K562 (cell line): ENCODE measurements around the gene SPATA12. TPM values are rescaled to one million over a fixed set of nuclear protein-coding genes. Genes with fewer than 3 reads are reported as not detected.

Experiments used
- ARID1B ChIP-seq: fragments of 450-650 bp; IDR thresholded peaks from 2 replicates; pipeline ENCODE4 v1.6.1; 2016; ENCODE audit warnings: antibody characterized with exemption, mild to moderate bottlenecking, inconsistent platforms
- EGR1 ChIP-seq: fragments of 450-650 bp; conservative IDR thresholded peaks from 2 replicates; pipeline ENCODE4 v1.6.1; 2017; ENCODE audit warnings: mild to moderate bottlenecking
- FOSL1 ChIP-seq: fragments of 200-800 bp; sonication (Bioruptor generic); conservative IDR thresholded peaks from 2 replicates; pipeline ENCODE4 v1.6.1; 2016; ENCODE audit warnings: missing genetic modification characterization, missing compliant biosample characterization
- FOXK1 ChIP-seq: sonication (generic); formaldehyde crosslinking; IDR thresholded peaks from 2 replicates; pipeline ENCODE4 v1.8.0; 2022; ENCODE audit warnings: missing genetic modification reagents, mild to moderate bottlenecking, borderline replicate concordance
- HIVEP1 ChIP-seq: fragments of 250-450 bp; sonication (Bioruptor Pico); IDR thresholded peaks from 2 replicates; pipeline ENCODE4 v1.4.0; 2020; ENCODE audit warnings: mild to moderate bottlenecking
- KDM4B ChIP-seq, 2 experiments: fragments of 450-650 bp in 1 of 2; sonication (generic) in 1 of 2; IDR thresholded peaks; 2 replicates each; pipeline ENCODE4 v1.6.1; 2016 to 2017; ENCODE audit warnings: borderline replicate concordance in 2 of 2, antibody characterized with exemption in 1 of 2, low read depth in 1 of 2, mild to moderate bottlenecking in 1 of 2
- LARP7 ChIP-seq: fragments of 450-650 bp; IDR thresholded peaks from 2 replicates; pipeline ENCODE4 v1.6.1; 2016
- MAZ ChIP-seq, 2 experiments: fragments of 450-650 bp in 1 of 2; sonication (generic) in 1 of 2; formaldehyde crosslinking; IDR thresholded peaks in 1 of 2; conservative IDR thresholded peaks in 1 of 2; 2 replicates each; pipeline versions ENCODE4 v1.4.0 to v1.5.0; 2020; ENCODE audit warnings: mild to moderate bottlenecking in 1 of 2, missing genetic modification reagents in 1 of 2
- MTA1 ChIP-seq: fragments of 450-650 bp; IDR thresholded peaks from 2 replicates; pipeline ENCODE4 v1.6.1; 2017; ENCODE audit warnings: borderline replicate concordance
- MYC ChIP-seq, 2 experiments: fragments of 250-450 bp in 1 of 2; sonication (Bioruptor Pico) in 1 of 2; IDR thresholded peaks; 2 replicates each; pipeline versions ENCODE4 v1.5.1 to v1.6.1; 2012 to 2021; ENCODE audit warnings: low read depth in 2 of 2, borderline replicate concordance in 1 of 2, improper control_type of control experiment in 1 of 2, low read length in 1 of 2, mild to moderate bottlenecking in 1 of 2, moderate library complexity in 1 of 2
- NEUROD1 ChIP-seq: fragments of 150-350 bp; IDR thresholded peaks from 2 replicates; pipeline ENCODE4 v1.6.1; 2014; ENCODE audit warnings: borderline replicate concordance, low read length, low read depth; ENCODE audit not compliant: partially characterized antibody
- NR1H2 ChIP-seq: sonication (generic); formaldehyde crosslinking; IDR thresholded peaks from 2 replicates; pipeline ENCODE4 v1.4.0; 2020; ENCODE audit warnings: mild to moderate bottlenecking, missing genetic modification reagents
- NR2C1 ChIP-seq, 2 experiments: fragments of 450-650 bp; IDR thresholded peaks; 2 replicates each; pipeline ENCODE4 v1.6.1; 2017; ENCODE audit warnings: mild to moderate bottlenecking in 2 of 2, antibody characterized with exemption in 1 of 2, inconsistent platforms in 1 of 2, missing compliant biosample characterization in 1 of 2, missing genetic modification characterization in 1 of 2
- RAD51 ChIP-seq: fragments of 450-650 bp; IDR thresholded peaks from 2 replicates; pipeline ENCODE4 v1.7.1; 2016; ENCODE audit warnings: low read depth, mild to moderate bottlenecking, borderline replicate concordance
- SOX6 ChIP-seq: fragments of 450-650 bp; IDR thresholded peaks from 2 replicates; pipeline ENCODE4 v1.6.1; 2014; ENCODE audit warnings: mild to moderate bottlenecking
- ZEB2 ChIP-seq: fragments of 450-650 bp; IDR thresholded peaks from 2 replicates; pipeline ENCODE4 v1.6.1; 2016
- ZNF121 ChIP-seq: sonication (generic); formaldehyde crosslinking; conservative IDR thresholded peaks from 2 replicates; pipeline ENCODE4 v1.8.0; 2022; ENCODE audit warnings: missing genetic modification reagents
- ZNF197 ChIP-seq: fragments of 200-800 bp; sonication (Bioruptor generic); IDR thresholded peaks from 2 replicates; pipeline ENCODE4 v1.6.1; 2016; ENCODE audit warnings: low read depth, missing genetic modification characterization, missing compliant biosample characterization
- ZNF232 ChIP-seq: sonication (generic); formaldehyde crosslinking; IDR thresholded peaks from 2 replicates; pipeline ENCODE4 v1.8.0; 2022; ENCODE audit warnings: mild to moderate bottlenecking, missing genetic modification reagents
- polyA plus RNA-seq, 8 experiments: library from polyadenylated mRNA; depleted of rRNA in 4 of 8; stranded (reverse) in 5 of 8; unstranded in 3 of 8; fragments of >200 nt; fragmentation: Nextera tagmentation in 2 of 8; fragmentation: Illumina TruSeq in 1 of 8; extraction: Ambion mirVana in 2 of 8; extraction: Trizol in 1 of 8; gene quantifications; 2 replicates each; pipeline versions ENCODE4 v1.2.1 to v1.2.3, GENCODE V29; 2011 to 2014; ENCODE audit warnings: inconsistent platforms in 1 of 8, missing spikeins in 1 of 8
- total RNA-seq, 7 experiments: library from RNA; depleted of rRNA in 6 of 7; stranded (reverse); fragments of >200 nt in 6 of 7; fragmentation: Illumina TruSeq in 2 of 7; extraction: Trizol in 2 of 7; gene quantifications; 2 replicates each; pipeline versions ENCODE4 v1.2.1 to v1.2.3, GENCODE V29; 2011 to 2021; ENCODE audit warnings: low replicate concordance in 1 of 7
- TF ChIP-seq, protein P1 (sequence below): sonication (generic); formaldehyde crosslinking; IDR thresholded peaks from 2 replicates; pipeline ENCODE4 v1.8.0; 2022; ENCODE audit warnings: mild to moderate bottlenecking, missing genetic modification reagents, borderline replicate concordance
- TF ChIP-seq, protein P2 (sequence below), 2 experiments: IDR thresholded peaks; 2 replicates each; pipeline ENCODE4 v1.6.1; 2011; ENCODE audit warnings: borderline replicate concordance in 1 of 2, control low read depth in 1 of 2, low read depth in 1 of 2, low read length in 1 of 2, mild to moderate bottlenecking in 1 of 2, mixed read lengths in 1 of 2, moderate library complexity in 1 of 2; ENCODE audit not compliant: insufficient read depth in 1 of 2, insufficient read length in 1 of 2, poor library complexity in 1 of 2, severe bottlenecking in 1 of 2; ENCODE audit errors: extremely low read depth in 1 of 2
- TF ChIP-seq, protein P3 (sequence below), 2 experiments: fragments of 200-800 bp in 1 of 2; sonication (Bioruptor generic) in 1 of 2; sonication (generic) in 1 of 2; formaldehyde crosslinking in 1 of 2; IDR thresholded peaks in 1 of 2; conservative IDR thresholded peaks in 1 of 2; 2 replicates each; pipeline versions ENCODE4 v1.5.0 to v1.6.1; 2016 to 2020; ENCODE audit warnings: missing compliant biosample characterization in 1 of 2, missing genetic modification characterization in 1 of 2, missing genetic modification reagents in 1 of 2

Gene SPATA12
- total and polyA plus RNA-seq, 9 of the 15 experiments (the other 6 are each of a cell fraction or from before 2014, with no cell fraction given), result not detected

GRCh38 chr3:57060089-57060821 is at the start of gene SPATA12 (continued):
- TF ChIP-seq ZNF232 (CRISPR knock-in tag) (no peak), KDM4B (IDR thresholded peaks at IDR 0.05; ENCODE audit: borderline replicate concordance in 2 of 2, low read depth in 1 of 2) (no peak), LARP7 (no peak), NR2C1 (IDR thresholded peaks at IDR 0.05) (no peak), NR2C1 (tag; IDR thresholded peaks at IDR 0.05) (no peak), SOX6 (peak; percentile 75), MAZ (CRISPR knock-in tag; conservative IDR thresholded peaks at IDR 0.05 in 1 of 2, IDR thresholded peaks at IDR 0.05 in 1 of 2) (0 out of 4 replicates have a peak, but pooled peaks of 1 of the 2 experiments have one; percentile 33), MYC (IDR thresholded peaks at IDR 0.05; ENCODE audit: low read depth, low read length) (no peak), MYC (CRISPR knock-in tag; IDR thresholded peaks at IDR 0.05; ENCODE audit: borderline replicate concordance, low read depth) (no peak), ZNF121 (CRISPR knock-in tag) (0 out of 2 replicates have a peak, but pooled peaks have one; percentile 28), HIVEP1 (CRISPR knock-in tag) (no peak), RAD51 (peak; percentile 53), ZNF197 (CRISPR knock-in tag) (no peak), ZEB2 (0 out of 2 replicates have a peak, but pooled peaks have one; percentile 17), ARID1B (0 out of 2 replicates have a peak, but pooled peaks have one; percentile 35), NR1H2 (CRISPR knock-in tag) (no peak), EGR1 (peak; percentile 17; the same call in 1 of the 2 replicates), MTA1 (no peak), FOXK1 (CRISPR knock-in tag) (no peak), FOSL1 (peak; percentile 91), NEUROD1 (peak; percentile 22)
- TF ChIP-seq, protein P1, sequence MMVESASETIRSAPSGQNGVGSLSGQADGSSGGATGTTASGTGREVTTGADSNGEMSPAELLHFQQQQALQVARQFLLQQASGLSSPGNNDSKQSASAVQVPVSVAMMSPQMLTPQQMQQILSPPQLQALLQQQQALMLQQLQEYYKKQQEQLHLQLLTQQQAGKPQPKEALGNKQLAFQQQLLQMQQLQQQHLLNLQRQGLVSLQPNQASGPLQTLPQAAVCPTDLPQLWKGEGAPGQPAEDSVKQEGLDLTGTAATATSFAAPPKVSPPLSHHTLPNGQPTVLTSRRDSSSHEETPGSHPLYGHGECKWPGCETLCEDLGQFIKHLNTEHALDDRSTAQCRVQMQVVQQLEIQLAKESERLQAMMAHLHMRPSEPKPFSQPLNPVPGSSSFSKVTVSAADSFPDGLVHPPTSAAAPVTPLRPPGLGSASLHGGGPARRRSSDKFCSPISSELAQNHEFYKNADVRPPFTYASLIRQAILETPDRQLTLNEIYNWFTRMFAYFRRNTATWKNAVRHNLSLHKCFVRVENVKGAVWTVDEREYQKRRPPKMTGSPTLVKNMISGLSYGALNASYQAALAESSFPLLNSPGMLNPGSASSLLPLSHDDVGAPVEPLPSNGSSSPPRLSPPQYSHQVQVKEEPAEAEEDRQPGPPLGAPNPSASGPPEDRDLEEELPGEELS (CRISPR knock-in tag), result no peak
- TF ChIP-seq, protein P2, sequence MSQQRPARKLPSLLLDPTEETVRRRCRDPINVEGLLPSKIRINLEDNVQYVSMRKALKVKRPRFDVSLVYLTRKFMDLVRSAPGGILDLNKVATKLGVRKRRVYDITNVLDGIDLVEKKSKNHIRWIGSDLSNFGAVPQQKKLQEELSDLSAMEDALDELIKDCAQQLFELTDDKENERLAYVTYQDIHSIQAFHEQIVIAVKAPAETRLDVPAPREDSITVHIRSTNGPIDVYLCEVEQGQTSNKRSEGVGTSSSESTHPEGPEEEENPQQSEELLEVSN (IDR thresholded peaks at IDR 0.05; ENCODE audit: borderline replicate concordance in 1 of 2, extremely low read depth in 1 of 2, insufficient read depth in 1 of 2, insufficient read length in 1 of 2, low read depth in 1 of 2, low read length in 1 of 2, poor library complexity in 1 of 2, severe bottlenecking in 1 of 2), result no peak
- TF ChIP-seq, protein P3, sequence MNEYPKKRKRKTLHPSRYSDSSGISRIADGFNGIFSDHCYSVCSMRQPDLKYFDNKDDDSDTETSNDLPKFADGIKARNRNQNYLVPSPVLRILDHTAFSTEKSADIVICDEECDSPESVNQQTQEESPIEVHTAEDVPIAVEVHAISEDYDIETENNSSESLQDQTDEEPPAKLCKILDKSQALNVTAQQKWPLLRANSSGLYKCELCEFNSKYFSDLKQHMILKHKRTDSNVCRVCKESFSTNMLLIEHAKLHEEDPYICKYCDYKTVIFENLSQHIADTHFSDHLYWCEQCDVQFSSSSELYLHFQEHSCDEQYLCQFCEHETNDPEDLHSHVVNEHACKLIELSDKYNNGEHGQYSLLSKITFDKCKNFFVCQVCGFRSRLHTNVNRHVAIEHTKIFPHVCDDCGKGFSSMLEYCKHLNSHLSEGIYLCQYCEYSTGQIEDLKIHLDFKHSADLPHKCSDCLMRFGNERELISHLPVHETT (CRISPR knock-in tag; conservative IDR thresholded peaks at IDR 0.05 in 1 of 2, IDR thresholded peaks at IDR 0.05 in 1 of 2), result no peak
